NCI-H748 (cell line): Measurements from ENCODE around the gene SMG9.

ENCODE experiments used
- DNase-seq: peaks from one replicate; lab custom pipeline; 2025; ENCODE audit not compliant: unreplicated experiment; lab: John Stamatoyannopoulos, UW

SMG9 gene

GRCh38 chr19:43726736-43727592, 27.8 kb downstream of the SMG9 start:
- no peak for DNase-seq

- DNase-seq = no peak
Observed at GRCh38 chr19:43725468-43725867, 29.3 kb downstream of the SMG9 start.

- no peak for DNase-seq
Observed at GRCh38 chr19:43724896-43725295, 29.9 kb downstream of the SMG9 start.

- no peak for DNase-seq
Observed at GRCh38 chr19:43723588-43723987, 31.2 kb downstream of the SMG9 start.

DNA sequence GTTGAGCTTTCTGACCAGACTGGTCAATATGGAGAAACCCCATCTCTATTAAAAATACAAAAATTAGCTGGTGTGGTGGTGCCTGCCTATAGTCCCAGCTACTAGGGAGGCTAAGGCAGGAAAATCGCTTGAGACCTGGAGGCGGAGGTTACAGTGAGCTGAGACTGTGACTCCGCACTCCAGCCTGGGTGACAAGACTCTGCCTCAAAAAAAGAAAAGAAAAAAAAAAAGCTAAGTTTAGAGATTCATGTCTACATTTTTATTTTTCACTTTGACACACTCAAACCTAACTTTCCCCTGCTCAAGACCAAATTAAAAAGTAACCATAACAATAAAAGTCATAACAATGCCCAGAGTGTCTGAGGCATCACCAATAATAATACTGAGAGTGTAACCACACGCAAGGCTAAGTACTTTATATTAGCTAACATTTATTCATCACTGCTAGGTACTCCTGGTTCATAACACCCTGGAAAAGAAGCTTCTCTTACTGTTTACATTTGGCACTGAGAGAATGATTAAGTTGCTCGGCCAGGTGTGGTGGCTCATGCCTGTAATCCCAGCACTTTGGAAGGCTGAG, 33.2 kb downstream of the SMG9 start:
- DNase-seq = no peak

- DNase-seq = no peak
Observed at GRCh38 chr19:43720936-43721335, 33.8 kb downstream of the SMG9 start.

- DNase-seq = no peak
Observed at GRCh38 chr19:43719918-43720317, 34.8 kb downstream of the SMG9 start.

DNA sequence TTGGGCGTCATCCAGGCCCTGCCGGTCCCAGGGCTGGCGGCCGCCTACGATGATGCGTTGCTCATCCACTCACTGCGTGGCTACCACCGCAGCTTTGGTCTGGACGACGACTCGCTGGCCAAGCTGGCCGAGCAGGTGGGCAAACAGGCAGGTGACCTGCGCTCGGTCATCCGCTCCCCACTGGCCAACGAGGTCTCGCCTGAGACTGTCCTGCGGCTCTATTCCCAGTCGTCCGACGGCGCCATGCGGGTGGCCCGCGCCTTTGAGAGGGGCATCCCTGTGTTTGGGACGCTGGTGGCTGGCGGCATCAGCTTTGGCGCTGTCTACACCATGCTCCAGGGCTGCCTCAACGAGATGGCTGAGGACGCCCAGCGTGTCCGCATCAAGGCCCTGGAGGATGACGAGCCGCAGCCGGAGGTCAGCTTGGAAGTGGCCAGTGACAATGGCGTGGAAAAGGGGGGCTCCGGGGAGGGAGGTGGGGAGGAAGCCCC, 35.3 kb downstream of the SMG9 start:
- DNase-seq = no peak

- DNase-seq = no peak
Observed at GRCh38 chr19:43718627-43719377, 36.0 kb downstream of the SMG9 start.

DNA sequence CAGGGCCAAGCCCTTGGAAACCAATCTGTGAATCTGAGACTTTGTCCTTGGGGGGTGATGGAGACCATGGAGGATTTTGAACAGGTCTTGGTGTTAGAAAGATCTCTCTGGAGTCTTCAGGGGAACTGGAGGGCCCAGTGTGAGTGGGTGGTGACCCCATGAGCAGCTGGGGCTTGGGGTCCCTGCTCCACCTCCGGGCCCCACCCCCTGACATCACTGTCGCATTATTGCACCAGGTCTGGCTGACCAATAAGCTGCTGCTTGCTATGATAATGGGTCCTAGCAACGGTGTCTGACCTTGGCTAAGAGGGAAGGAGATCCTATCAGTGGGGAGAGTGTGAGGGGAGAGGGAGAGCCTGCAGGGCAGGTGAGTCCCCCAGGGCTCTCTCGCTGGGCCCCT, 39.0 kb downstream of the SMG9 start, which contains the start of gene IRGC:
Gene IRGC (plus strand): TSS at position 301 of the 400 bp plus-strand sequence. CDS start 2,483 bp downstream, outside the sequence.
- no peak for DNase-seq

DNA sequence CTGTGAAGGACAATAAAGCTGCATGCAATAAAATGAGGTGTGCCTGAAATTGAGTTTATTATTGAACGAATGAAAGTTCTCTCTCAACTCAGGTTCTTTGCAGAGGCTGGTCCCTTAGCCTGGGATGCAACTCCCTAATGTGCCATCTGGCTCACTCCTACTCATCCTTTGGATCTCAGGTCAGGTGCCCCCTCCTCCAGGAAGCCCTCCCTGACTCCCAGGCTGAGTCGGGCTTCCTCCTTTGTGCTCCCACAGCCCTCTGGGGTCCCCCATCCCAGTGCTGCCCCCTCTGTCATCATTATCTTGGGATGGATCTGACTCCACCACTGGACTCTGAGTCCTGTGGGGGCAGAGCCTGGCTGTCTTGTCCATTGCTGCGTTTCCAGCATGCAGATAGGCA, 41.6 kb downstream of the SMG9 start:
- DNase-seq = no peak

DNA sequence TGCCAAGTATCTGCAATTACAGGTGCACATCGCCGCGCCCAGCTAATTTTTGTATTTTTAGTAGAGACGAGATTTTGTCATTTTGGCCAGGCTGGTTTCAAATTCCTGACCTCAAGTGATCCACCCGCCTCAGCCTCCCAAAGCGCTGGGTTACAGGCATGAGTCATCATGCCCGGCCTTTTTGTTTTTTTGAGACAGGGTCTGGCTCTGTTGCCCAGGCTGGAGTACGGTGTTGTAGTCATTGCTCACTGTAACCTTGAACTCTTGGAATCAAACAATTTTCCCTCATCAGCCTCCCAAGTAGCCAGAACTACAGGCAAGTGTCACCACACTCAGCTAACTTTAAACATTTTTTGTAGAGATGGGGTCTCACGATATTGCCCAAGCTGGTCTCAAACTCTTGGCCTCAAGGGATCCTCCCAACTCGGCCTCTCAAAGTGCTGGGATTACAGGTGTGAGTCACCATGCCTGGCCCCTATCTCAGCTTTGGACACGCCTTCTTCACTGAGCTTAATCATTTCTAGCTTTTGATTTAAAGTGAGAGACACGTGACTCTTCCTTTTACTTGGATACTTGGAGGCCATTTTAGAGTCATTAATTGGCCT, 42.9 kb downstream of the SMG9 start:
- no peak for DNase-seq

DNA sequence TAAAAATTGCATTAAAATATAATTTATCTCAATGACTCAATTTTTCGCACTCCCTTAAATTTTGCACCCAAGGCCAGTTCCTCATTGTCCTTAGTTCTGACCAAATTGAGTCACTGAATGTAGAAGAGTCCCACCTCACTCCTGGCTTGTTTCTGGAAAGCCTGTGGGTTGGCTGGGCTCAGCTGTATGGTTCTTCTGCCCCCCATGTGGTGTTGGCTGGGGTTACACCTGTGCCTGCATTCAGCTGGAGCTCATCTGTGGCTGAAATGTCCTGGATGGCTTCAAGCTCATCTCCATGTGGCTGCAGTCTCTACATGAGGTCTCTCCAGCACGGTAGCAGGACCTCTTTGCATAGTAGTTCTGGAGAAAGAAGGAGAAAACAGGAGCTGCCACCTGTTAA, 46.0 kb downstream of the SMG9 start:
- no peak for DNase-seq

DNA sequence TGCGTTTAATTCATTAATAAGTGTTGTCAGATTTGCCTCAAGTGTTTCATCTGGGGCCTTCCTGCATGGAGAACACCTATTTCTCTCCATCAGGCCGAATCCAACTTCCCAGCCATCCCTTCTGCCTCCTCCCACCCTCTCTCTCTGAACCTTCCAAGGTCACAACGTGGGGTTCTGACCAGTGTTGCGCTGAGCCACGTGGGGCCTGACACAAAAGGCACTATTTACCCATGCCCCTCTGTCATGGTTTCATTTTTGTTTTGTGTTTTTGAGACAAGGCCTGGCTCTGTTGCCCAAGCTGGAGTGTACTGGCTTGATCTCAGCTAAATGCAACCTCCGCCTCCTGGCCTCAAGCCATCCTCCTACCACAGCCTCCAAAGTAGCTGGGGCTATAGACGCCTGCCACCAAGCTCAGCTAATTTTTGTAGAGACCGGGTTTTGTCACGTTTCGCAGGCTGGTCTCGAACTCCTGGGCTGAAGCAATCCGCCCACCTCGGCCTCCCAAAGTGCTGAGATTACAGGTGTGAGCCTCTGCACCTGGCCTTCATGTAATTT, 47.5 kb downstream of the SMG9 start:
- no peak for DNase-seq

- DNase-seq = no peak
Observed at GRCh38 chr19:43705729-43706128, 49.0 kb downstream of the SMG9 start.

GRCh38 chr19:43704002-43704705, 50.6 kb downstream of the SMG9 start:
- no peak for DNase-seq

GRCh38 chr19:43700395-43701000, 54.3 kb downstream of the SMG9 start:
- no peak for DNase-seq

DNA sequence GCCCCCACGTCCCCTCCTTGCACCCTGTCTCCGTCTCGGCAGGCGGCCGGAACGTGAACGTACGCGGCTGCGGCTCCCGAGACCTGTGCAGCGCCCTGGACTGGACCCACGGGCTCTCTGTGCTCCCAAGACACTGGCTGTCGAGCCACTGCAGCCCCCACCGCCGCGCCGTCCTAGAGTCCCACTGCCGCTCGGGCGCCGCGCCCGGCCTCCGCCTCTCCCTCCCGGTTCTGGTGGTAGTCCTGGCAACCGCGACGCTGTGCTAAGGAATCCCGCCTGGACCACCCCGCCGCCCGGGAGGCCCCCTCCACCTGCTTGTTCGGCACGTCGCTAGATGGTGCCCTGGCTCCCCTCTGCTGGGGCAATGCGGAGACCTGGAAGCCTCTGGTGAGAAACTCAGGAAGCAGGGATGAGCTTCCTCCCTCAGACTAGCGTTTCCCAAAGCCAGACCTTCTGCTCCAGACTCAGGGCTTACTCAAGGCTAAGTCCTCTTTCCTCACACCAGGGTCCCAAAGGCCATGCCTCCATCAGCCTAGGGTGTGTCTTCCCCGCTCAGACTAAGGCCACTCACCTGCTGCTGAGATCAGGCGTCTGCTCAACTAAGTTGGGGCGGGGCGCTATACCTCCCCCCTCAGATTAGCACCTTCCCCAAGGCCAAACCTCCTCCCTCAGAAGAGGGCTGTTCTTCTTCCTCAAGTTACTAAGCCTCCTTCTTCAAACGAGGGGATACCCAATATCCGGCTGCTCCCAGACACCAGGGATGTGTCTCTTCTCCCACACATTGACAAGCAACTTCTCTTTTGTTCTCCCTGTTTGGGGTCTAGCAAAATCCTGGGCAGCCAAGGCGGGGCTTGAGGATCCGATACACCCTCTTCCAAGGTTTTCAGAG, 55.0 kb downstream of the SMG9 start:
- DNase-seq = peak; percentile 57

DNA sequence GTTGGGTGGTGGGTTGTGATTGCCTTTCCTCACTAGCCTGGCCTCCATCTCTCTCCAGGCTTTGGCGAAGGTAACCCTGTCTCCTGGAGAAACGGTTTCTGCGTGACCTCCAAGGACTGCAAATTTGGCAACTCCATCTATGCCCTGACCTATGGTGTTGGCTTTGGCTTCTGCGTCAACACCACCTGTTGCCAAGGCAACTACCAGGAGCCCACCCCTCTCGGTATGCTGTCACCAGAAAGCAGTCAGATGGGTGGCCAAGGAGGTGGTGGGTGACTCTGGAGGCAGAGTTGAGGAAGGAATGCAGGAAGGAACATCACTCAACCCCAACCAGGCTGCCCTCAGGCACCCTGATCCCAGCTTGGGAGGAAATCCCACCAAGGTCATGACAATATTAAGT, 57.5 kb downstream of the SMG9 start:
- DNase-seq = no peak
